ENCODE results near the gene PLAAT3. TPM values are rescaled to one million over a fixed set of nuclear protein-coding genes. Genes with fewer than 3 reads are reported as not detected.
"Not testable (repeated sequence)": the region's sequence is repeated elsewhere in the genome, so short reads cannot be mapped to it uniquely, and the experiment has no call there.

PLAAT3 gene
- total and polyA plus RNA-seq, 7 donors, result 50.0 to 115 (median 82.3) TPM

DNA sequence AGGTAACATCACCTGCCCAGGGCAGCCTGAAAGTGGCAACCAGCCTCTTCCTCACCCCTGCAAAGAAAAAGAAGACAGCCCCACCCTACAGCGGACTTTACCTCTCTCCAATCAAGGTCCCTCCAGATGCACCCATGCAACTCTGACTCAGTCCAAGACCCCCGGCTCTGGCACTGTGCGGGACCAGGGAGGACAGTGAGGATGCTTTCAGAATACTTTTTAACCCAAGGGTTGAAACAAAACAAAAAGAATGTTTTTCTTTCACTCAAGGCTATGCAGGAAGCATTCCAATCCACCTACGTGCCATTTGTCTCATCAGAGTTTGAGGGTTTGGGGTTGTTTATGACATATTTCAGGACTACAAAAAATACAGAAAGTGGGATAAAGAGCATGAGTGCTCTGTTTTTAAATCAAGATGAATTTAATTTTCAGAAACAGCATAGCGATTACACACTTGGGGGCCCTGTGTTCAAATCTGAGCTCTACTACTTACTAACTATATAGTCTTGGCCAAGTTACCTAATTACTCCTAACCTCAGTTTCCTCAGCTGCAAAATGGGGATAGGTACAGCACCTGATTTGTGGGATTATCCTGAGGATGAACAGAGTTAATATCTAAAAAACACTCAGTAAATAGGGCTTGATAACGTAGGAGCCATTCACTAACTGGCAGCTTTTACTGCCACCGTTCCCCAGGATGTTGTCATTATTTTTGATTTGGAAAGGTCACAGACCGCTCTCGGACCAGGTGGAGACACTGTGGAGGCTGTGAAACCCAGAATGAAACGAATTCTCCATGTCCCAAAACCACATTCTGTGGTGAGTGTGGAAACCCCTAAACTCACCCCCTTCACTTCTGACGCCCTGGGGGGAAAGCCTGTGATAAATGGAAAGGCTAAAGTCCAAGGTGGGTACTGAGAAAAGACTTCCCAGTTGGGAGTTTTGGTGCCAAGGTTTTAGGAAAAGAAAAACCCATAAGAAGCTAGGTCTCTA is 5.6 kb downstream of the PLAAT3 start:
- intact Hi-C loops (cut with DNase I), result no loop called here
- H3K9me3 ChIP-seq, result no peaks in the 10 kb centered on the region
- peaks cover 39% of the 10 kb centered on the region for H3K4me1 ChIP-seq
- H3K27ac ChIP-seq, result peak overlapping the region; percentile 97
- WGBS, 3 donors, result 69 to 76% (median 70%) methylated on average over 11 of the region's 11 CpGs
- DNase-seq (no peak), ATAC-seq (no peak)
- TF ChIP-seq CTCF (IDR thresholded peaks at IDR 0.05), result no peak
- H3K36me3 ChIP-seq (ENCODE audit: insufficient read depth in 1 of 2, low read depth in 1 of 2), result no peaks in the 10 kb centered on the region
- H3K27me3 ChIP-seq (ENCODE audit: insufficient read depth in 3 of 3, low read length in 2 of 3), result no peaks in the 10 kb centered on the region
- peak overlapping the region; percentile 22 for H3K4me3 ChIP-seq

GRCh38 chr11:63603180-63603518 is 11.1 kb downstream of the PLAAT3 start:
- ATAC-seq, result peak in 1 of 4 donors; percentile 34
- TF ChIP-seq CTCF (IDR thresholded peaks at IDR 0.05), result no peak
- WGBS, 3 donors, result 59 to 62% (median 59%) methylated on average over 3 of the region's 3 CpGs
- intact Hi-C loops (cut with DNase I), result no loop called here
- Histone ChIP-seq H3K36me3 (ENCODE audit: insufficient read depth in 1 of 2, low read depth in 1 of 2) (peaks cover 0 to under 1% of the 10 kb centered on the region in 2 donors), H3K9me3 (no peaks in the 10 kb centered on the region), H3K27ac (peak overlapping the region; percentile 5), H3K4me1 (peaks cover 19% of the 10 kb centered on the region), H3K4me3 (no peak overlapping the region), H3K27me3 (ENCODE audit: insufficient read depth in 3 of 3, low read length in 2 of 3) (no peaks in the 10 kb centered on the region)
- DNase-seq, result no peak

DNA sequence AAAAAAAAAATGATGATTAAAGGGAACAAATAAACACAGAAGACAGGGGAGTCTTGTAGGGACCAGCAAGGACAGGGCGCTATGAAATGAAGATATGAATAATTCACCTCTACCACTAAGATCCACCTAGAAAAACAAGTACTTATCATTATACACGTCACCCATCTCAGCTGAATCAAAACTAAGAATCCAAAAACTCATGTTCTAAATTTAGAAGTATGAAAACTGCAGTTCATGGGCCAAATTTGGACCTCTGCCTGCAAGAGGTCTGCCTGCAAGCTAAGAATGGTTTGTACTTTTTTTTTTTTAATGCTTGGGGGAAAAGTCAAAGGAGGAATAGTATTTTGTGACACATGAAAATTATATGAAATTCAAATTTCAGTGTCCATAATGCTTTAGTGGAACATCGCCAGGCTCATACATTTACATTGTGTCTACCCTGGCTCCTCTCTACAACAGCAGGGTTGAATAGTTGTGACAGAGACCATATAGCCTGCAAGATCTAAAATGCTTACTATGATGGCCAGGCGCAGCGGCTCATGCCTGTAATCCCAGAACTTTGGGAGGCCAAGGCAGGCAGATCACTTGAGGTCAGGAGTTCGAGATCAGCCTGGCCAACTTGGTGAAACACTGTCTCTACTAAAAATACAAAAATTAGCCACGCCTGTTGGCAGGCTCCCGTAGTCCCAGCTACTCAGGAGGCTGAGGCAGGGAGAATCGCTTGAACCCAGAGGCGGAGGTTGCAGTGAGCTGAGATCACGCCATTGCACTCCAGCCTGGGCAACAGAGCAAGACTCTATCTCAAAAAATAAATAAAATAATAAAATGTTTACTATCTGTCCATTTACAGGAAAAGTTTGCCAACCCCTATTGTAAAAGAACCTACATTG is 11.7 kb downstream of the PLAAT3 start:
- DNase-seq; H3K36me3 ChIP-seq (ENCODE audit: insufficient read depth in 1 of 2, low read depth in 1 of 2); H3K27me3 ChIP-seq (ENCODE audit: insufficient read depth in 3 of 3, low read length in 2 of 3); H3K4me3 ChIP-seq; intact Hi-C loops (cut with DNase I); H3K9me3 ChIP-seq: not testable (repeated sequence)
- Histone ChIP-seq H3K4me1 (peaks cover 19% of the 10 kb centered on the region), H3K27ac (peak overlapping the region; percentile 5)
- ATAC-seq, result peak; percentile 9 to 80 (median 58)
- 52 to 71% (median 56%) methylated on average over 11 of the region's 11 CpGs for WGBS, 3 donors

DNA sequence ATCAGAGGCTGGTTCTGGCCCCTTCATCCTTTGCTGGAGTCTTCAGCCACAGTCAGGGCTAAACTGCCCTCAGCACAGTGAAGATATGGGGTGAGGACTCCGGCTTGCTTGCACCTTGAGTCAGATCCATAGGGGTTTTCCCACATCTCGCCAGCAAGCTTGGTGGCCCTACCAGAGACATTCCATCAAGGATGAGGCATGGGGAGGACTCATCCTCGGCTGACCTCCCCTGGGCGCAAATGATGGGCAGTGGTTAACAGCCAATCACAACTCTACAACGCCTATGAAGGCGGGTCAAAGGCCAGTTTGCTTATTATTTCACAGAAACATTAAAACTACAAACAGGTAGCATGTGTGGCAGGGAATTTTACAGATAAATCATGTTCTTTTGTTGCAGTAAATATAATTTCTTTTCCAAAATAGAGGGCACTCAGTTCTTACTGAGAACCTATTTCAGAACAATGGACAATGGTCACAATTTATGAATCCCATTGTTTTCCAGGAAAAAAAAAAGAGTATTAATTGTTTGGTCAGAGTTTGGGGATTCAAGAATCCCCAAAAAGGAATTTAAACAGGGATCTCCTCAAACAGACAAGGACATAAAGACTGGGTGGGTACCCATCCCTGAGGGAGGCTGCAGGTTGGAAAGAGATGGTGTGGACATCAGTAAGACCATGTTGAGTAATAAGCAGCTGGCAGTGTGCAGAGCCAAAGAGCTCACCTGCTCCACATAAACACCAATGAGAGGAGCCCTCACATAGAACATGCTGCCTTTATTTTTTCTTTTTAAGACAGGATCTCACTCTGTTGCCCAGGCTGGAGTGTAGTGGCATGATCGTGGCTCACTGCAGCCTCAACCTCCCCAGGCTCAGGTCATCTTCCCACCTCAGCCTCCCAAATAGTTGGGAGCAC is 14.8 kb downstream of the PLAAT3 start:
- intact Hi-C loops (cut with DNase I), result no loop called here
- peak in 2 of 4 donors; percentile 23 to 47 for ATAC-seq
- 80 to 89% (median 88%) methylated on average over 7 of the region's 7 CpGs for WGBS, 3 donors

More for the DNA sequence above, 14.8 kb downstream of the PLAAT3 start:
- H3K27me3 ChIP-seq (ENCODE audit: insufficient read depth in 3 of 3, low read length in 2 of 3), result no peaks in the 10 kb centered on the region
- no peak for TF ChIP-seq CTCF (IDR thresholded peaks at IDR 0.05)
- no peaks in the 10 kb centered on the region for H3K9me3 ChIP-seq
- H3K36me3 ChIP-seq (ENCODE audit: insufficient read depth in 1 of 2, low read depth in 1 of 2), result peaks cover 2 to 30% of the 10 kb centered on the region in 2 donors
- no peak overlapping the region for H3K4me3 ChIP-seq
- no peak for DNase-seq
- peaks cover 19% of the 10 kb centered on the region for H3K4me1 ChIP-seq
- H3K27ac ChIP-seq, result no peak overlapping the region

Data from psoas muscle (tissue), 8 donors.